Ecto neural progenitor cell (in vitro differentiated cells): ENCODE measurements around the gene HARBI1.
"Not testable (repeated sequence)": the region's sequence is repeated elsewhere in the genome, so short reads cannot be mapped to it uniquely, and the experiment has no call there.

Experiments
- DNase-seq: peaks from one replicate; pipeline ENCODE4 v3.0.0-alpha.2; 2018; ENCODE audit warnings: low spot score

The HARBI1 gene

GRCh38 chr11:46597155-46597554 is 19.9 kb downstream of the HARBI1 start:
- no peak for DNase-seq

- DNase-seq, result no peak
Measured at GRCh38 chr11:46594785-46595184, 22.2 kb downstream of the HARBI1 start.

GRCh38 chr11:46594374-46594700 is 22.7 kb downstream of the HARBI1 start:
- no peak for DNase-seq

- DNase-seq, result peak; percentile 92
Measured at GRCh38 chr11:46593550-46594373, 23.3 kb downstream of the HARBI1 start, which contains the start of gene AMBRA1. TSS of gene AMBRA1 (minus strand) at chr11:46594023. CDS start at chr11:46548380, 45,643 bp downstream.

GRCh38 chr11:46590740-46591605 is 26.1 kb downstream of the HARBI1 start:
- DNase-seq, result no peak

- DNase-seq, result no peak
Measured at GRCh38 chr11:46588915-46589314, 28.1 kb downstream of the HARBI1 start.

- no peak for DNase-seq
Measured at GRCh38 chr11:46588131-46588530, 28.9 kb downstream of the HARBI1 start.

GRCh38 chr11:46583513-46583912 is 33.5 kb downstream of the HARBI1 start:
- not testable (repeated sequence) for DNase-seq

- DNase-seq, result no peak
Measured at GRCh38 chr11:46582588-46582987, 34.4 kb downstream of the HARBI1 start.

- DNase-seq, result no peak
Measured at GRCh38 chr11:46577058-46577457, 40.0 kb downstream of the HARBI1 start.

- DNase-seq, result no peak
Measured at GRCh38 chr11:46574656-46575055, 42.4 kb downstream of the HARBI1 start.

GRCh38 chr11:46570790-46571398 is 46.1 kb downstream of the HARBI1 start:
- DNase-seq, result no peak

GRCh38 chr11:46565232-46565840 is 51.7 kb downstream of the HARBI1 start:
- no peak for DNase-seq

- DNase-seq, result no peak
Measured at GRCh38 chr11:46564459-46564858, 52.6 kb downstream of the HARBI1 start.

- DNase-seq, result no peak
Measured at GRCh38 chr11:46562527-46562926, 54.5 kb downstream of the HARBI1 start.

- no peak for DNase-seq
Measured at GRCh38 chr11:46560300-46560991, 56.6 kb downstream of the HARBI1 start.

GRCh38 chr11:46559815-46560214 is 57.2 kb downstream of the HARBI1 start:
- no peak for DNase-seq

GRCh38 chr11:46557684-46558151 is 59.3 kb downstream of the HARBI1 start:
- no peak for DNase-seq

GRCh38 chr11:46555267-46556054 is 61.6 kb downstream of the HARBI1 start:
- no peak for DNase-seq
